HepG2 (cell line): ENCODE results near the gene FGFR3. TPM values are rescaled to one million over a fixed set of nuclear protein-coding genes. Genes with fewer than 3 reads are reported as not detected.

Experiments
- CHD2 ChIP-seq: IDR thresholded peaks from 2 replicates; pipeline ENCODE4 v1.6.1; 2011; ENCODE audit warnings: low read depth, low read length, improper control_type of control experiment
- PPARG ChIP-seq: conservative IDR thresholded peaks from 2 replicates; pipeline ENCODE4 v1.6.1; 2016; ENCODE audit warnings: missing biosample characterization, missing genetic modification reagents
- ZFP90 ChIP-seq: sonication (generic); formaldehyde crosslinking; IDR thresholded peaks from 2 replicates; pipeline ENCODE4 v1.8.0; 2022; ENCODE audit warnings: missing genetic modification reagents, mild to moderate bottlenecking, inconsistent platforms, borderline replicate concordance
- ZMYM3 ChIP-seq: sonication (generic); formaldehyde crosslinking; IDR thresholded peaks from 2 replicates; pipeline ENCODE4 v1.5.1; 2020; ENCODE audit warnings: mild to moderate bottlenecking, missing genetic modification reagents
- ZNF354B ChIP-seq: sonication (generic); formaldehyde crosslinking; IDR thresholded peaks from 2 replicates; pipeline ENCODE4 v1.8.0; 2022; ENCODE audit warnings: mild to moderate bottlenecking, missing genetic modification reagents
- ZNF564 ChIP-seq: sonication (generic); formaldehyde crosslinking; IDR thresholded peaks from 2 replicates; pipeline ENCODE4 v1.8.1; 2023; ENCODE audit warnings: mild to moderate bottlenecking, missing genetic modification reagents
- ZNF670 ChIP-seq: sonication (generic); formaldehyde crosslinking; IDR thresholded peaks from 2 replicates; pipeline ENCODE4 v1.8.0; 2022; ENCODE audit warnings: mild to moderate bottlenecking, missing genetic modification reagents, borderline replicate concordance
- polyA plus RNA-seq, 8 experiments: library from polyadenylated mRNA; depleted of rRNA in 3 of 8; stranded (reverse) in 7 of 8; unstranded in 1 of 8; fragments of >200 nt; fragmentation: Illumina TruSeq in 4 of 8; extraction: Trizol in 4 of 8; gene quantifications; 2 replicates each; pipeline versions ENCODE4 v1.2.1 to v1.2.3, GENCODE V29; 2011 to 2016; ENCODE audit warnings: low read depth in 4 of 8, missing spikeins in 1 of 8, mixed read lengths in 1 of 8; ENCODE audit not compliant: insufficient read depth in 1 of 8
- total RNA-seq, 5 experiments: library from RNA; depleted of rRNA; stranded (reverse); fragments of >200 nt; fragmentation: Illumina TruSeq; extraction: Trizol; gene quantifications; 2 replicates each; pipeline ENCODE4 v1.2.3, GENCODE V29; 2016; ENCODE audit warnings: low read depth in 1 of 5
- TF ChIP-seq, protein P1 (sequence below): sonication (generic); formaldehyde crosslinking; IDR thresholded peaks from 2 replicates; pipeline ENCODE4 v1.4.0; 2020; ENCODE audit warnings: missing genetic modification reagents, borderline replicate concordance
- TF ChIP-seq, protein P2 (sequence below), 2 experiments: fragments of 450-650 bp in 1 of 2; sonication (generic) in 1 of 2; formaldehyde crosslinking in 1 of 2; IDR thresholded peaks; 2 replicates each; pipeline versions ENCODE4 v1.6.1 to v1.8.0; 2016 to 2022; ENCODE audit warnings: antibody characterized with exemption in 1 of 2, mild to moderate bottlenecking in 1 of 2, missing genetic modification reagents in 1 of 2
- TF ChIP-seq, protein P3 (sequence below): sonication (generic); formaldehyde crosslinking; IDR thresholded peaks from 2 replicates; pipeline ENCODE4 v1.4.0; 2020; ENCODE audit warnings: missing genetic modification reagents
- TF ChIP-seq, protein P4 (sequence below): sonication (generic); formaldehyde crosslinking; conservative IDR thresholded peaks from 2 replicates; pipeline ENCODE4 v1.8.1; 2023; ENCODE audit warnings: missing genetic modification reagents

Gene FGFR3
- total and polyA plus RNA-seq, 2 of the 13 experiments (the other 11 are each of a cell fraction or from before 2014, with no cell fraction given) = 103 to 109 TPM

DNA sequence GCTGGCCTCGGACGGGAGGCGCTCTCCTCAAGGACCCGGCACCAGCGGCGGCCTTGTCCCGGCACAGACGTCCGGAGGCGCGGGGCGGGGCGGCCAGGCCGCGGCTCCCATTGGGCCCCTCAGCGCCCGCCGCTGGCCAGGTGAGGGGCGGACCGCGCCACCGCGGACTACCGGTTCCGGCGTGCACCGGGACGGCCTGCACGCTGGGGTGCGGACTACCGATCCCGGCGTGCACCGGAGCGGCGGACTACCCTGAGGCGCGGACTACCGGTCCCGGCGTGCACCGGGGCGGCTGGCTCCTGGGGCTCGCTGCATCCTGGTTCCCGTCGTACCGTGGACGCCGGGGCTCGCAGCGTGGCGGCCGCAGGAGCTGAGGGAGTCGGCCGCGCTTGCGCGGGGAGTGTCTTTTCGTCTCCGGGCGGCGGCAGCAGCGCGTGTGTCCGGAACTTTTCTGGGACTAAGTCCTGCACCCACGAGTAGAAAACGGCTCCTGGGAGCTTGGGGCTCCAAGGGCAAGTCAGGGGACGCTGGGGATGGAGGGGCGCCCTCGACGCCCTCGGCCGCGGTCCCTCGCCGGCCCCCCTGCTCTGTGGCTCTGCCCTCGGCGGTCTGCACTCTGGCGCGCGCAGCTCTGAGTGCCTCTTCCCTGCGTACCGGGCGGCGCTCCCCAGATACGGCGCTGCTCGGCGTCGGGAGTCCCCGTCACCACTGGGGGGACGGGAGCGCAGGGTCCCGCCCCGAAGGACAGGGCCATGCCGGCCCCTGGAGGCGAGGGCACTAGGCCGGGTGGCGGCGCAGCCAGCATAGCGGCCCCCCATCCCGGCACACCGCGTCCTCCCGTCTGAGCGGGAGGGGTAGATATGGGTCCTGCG lies 63.2 kb downstream of the FGFR3 start, which contains the start of gene LETM1 (continued):
- TF ChIP-seq, protein P1, sequence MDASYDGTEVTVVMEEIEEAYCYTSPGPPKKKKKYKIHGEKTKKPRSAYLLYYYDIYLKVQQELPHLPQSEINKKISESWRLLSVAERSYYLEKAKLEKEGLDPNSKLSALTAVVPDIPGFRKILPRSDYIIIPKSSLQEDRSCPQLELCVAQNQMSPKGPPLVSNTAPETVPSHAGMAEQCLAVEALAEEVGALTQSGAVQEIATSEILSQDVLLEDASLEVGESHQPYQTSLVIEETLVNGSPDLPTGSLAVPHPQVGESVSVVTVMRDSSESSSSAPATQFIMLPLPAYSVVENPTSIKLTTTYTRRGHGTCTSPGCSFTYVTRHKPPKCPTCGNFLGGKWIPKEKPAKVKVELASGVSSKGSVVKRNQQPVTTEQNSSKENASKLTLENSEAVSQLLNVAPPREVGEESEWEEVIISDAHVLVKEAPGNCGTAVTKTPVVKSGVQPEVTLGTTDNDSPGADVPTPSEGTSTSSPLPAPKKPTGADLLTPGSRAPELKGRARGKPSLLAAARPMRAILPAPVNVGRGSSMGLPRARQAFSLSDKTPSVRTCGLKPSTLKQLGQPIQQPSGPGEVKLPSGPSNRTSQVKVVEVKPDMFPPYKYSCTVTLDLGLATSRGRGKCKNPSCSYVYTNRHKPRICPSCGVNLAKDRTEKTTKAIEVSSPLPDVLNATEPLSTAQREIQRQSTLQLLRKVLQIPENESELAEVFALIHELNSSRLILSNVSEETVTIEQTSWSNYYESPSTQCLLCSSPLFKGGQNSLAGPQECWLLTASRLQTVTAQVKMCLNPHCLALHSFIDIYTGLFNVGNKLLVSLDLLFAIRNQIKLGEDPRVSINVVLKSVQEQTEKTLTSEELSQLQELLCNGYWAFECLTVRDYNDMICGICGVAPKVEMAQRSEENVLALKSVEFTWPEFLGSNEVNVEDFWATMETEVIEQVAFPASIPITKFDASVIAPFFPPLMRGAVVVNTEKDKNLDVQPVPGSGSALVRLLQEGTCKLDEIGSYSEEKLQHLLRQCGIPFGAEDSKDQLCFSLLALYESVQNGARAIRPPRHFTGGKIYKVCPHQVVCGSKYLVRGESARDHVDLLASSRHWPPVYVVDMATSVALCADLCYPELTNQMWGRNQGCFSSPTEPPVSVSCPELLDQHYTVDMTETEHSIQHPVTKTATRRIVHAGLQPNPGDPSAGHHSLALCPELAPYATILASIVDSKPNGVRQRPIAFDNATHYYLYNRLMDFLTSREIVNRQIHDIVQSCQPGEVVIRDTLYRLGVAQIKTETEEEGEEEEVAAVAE (CRISPR knock-in tag) = peak; percentile 67; the same call in 1 of the 2 replicates
- TF ChIP-seq ZNF354B (no peak), ZNF564 (CRISPR knock-in tag) (no peak; the same call in 1 of the 2 replicates), ZNF670 (CRISPR knock-in tag) (peak; percentile 97), ZFP90 (no peak), ZMYM3 (no peak; the same call in 1 of the 2 replicates), PPARG (no peak), CHD2 (no peak)
- TF ChIP-seq, protein P2, sequence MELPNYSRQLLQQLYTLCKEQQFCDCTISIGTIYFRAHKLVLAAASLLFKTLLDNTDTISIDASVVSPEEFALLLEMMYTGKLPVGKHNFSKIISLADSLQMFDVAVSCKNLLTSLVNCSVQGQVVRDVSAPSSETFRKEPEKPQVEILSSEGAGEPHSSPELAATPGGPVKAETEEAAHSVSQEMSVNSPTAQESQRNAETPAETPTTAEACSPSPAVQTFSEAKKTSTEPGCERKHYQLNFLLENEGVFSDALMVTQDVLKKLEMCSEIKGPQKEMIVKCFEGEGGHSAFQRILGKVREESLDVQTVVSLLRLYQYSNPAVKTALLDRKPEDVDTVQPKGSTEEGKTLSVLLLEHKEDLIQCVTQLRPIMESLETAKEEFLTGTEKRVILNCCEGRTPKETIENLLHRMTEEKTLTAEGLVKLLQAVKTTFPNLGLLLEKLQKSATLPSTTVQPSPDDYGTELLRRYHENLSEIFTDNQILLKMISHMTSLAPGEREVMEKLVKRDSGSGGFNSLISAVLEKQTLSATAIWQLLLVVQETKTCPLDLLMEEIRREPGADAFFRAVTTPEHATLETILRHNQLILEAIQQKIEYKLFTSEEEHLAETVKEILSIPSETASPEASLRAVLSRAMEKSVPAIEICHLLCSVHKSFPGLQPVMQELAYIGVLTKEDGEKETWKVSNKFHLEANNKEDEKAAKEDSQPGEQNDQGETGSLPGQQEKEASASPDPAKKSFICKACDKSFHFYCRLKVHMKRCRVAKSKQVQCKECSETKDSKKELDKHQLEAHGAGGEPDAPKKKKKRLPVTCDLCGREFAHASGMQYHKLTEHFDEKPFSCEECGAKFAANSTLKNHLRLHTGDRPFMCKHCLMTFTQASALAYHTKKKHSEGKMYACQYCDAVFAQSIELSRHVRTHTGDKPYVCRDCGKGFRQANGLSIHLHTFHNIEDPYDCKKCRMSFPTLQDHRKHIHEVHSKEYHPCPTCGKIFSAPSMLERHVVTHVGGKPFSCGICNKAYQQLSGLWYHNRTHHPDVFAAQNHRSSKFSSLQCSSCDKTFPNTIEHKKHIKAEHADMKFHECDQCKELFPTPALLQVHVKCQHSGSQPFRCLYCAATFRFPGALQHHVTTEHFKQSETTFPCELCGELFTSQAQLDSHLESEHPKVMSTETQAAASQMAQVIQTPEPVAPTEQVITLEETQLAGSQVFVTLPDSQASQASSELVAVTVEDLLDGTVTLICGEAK (IDR thresholded peaks at IDR 0.05) = no peak
- TF ChIP-seq, protein P2 (CRISPR knock-in tag; IDR thresholded peaks at IDR 0.05) = peak; percentile 71
- TF ChIP-seq, protein P3, sequence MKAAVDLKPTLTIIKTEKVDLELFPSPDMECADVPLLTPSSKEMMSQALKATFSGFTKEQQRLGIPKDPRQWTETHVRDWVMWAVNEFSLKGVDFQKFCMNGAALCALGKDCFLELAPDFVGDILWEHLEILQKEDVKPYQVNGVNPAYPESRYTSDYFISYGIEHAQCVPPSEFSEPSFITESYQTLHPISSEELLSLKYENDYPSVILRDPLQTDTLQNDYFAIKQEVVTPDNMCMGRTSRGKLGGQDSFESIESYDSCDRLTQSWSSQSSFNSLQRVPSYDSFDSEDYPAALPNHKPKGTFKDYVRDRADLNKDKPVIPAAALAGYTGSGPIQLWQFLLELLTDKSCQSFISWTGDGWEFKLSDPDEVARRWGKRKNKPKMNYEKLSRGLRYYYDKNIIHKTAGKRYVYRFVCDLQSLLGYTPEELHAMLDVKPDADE (CRISPR knock-in tag) = peak; percentile 81; the same call in 1 of the 2 replicates
- TF ChIP-seq, protein P4, sequence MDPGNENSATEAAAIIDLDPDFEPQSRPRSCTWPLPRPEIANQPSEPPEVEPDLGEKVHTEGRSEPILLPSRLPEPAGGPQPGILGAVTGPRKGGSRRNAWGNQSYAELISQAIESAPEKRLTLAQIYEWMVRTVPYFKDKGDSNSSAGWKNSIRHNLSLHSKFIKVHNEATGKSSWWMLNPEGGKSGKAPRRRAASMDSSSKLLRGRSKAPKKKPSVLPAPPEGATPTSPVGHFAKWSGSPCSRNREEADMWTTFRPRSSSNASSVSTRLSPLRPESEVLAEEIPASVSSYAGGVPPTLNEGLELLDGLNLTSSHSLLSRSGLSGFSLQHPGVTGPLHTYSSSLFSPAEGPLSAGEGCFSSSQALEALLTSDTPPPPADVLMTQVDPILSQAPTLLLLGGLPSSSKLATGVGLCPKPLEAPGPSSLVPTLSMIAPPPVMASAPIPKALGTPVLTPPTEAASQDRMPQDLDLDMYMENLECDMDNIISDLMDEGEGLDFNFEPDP (CRISPR knock-in tag) = 0 out of 2 replicates have a peak, but pooled peaks have one; percentile 86
